WTC11 (cell line): ENCODE data around the gene OR1B1. TPM values are rescaled to one million over a fixed set of nuclear protein-coding genes. Genes with fewer than 3 reads are reported as not detected.
"Not testable (repeated sequence)": the region's sequence is repeated elsewhere in the genome, so short reads cannot be mapped to it uniquely, and the experiment has no call there.

Experiments
- ATAC-seq: fragments of 200-7000 bp; cut with Tn5 transposase; 2 replicates; pipeline ENCODE4 v1.10.0; 2021; ENCODE audit warnings: mild to moderate bottlenecking, moderate library complexity
- CTCF ChIA-PET: fragments of 300-600 bp; sonication (Branson Sonifier 250); formaldehyde crosslinking; loops from one replicate; lab custom pipeline; 2021; ENCODE audit warnings: antibody characterized with exemption; lab: Charles Lee
- POLR2A ChIA-PET: fragments of 350-600 bp; sonication (Branson Sonifier 250); formaldehyde crosslinking; loops from one replicate; lab custom pipeline; 2021; ENCODE audit warnings: antibody characterized with exemption; lab: Charles Lee
- DNase-seq: peaks from one replicate; pipeline ENCODE4 v3.0.0; 2021; ENCODE audit warnings: low spot score
- H3K27ac Mint-ChIP-seq: 2 replicates; pipeline ENCODE4 v1.8.0; 2021; ENCODE audit warnings: mixed read lengths
- H3K27me3 Mint-ChIP-seq: 2 replicates; pipeline ENCODE4 v1.8.0; 2021; ENCODE audit warnings: low read depth, mild to moderate bottlenecking, moderate library complexity, mixed read lengths
- H3K36me3 Mint-ChIP-seq: 2 replicates; pipeline ENCODE4 v1.8.0; 2021; ENCODE audit warnings: mixed read lengths
- H3K4me1 Mint-ChIP-seq: 2 replicates; pipeline ENCODE4 v1.8.0; 2022; ENCODE audit warnings: mixed read lengths
- H3K4me3 Mint-ChIP-seq: 2 replicates; pipeline ENCODE4 v1.8.0; 2021; ENCODE audit warnings: mild to moderate bottlenecking, moderate library complexity, mixed read lengths
- H3K9me3 Mint-ChIP-seq: 2 replicates; pipeline ENCODE4 v1.8.0; 2021; ENCODE audit warnings: mixed read lengths
- AFF4 ChIP-seq: sonication (generic); formaldehyde crosslinking; IDR thresholded peaks from 2 replicates; pipeline ENCODE4 v1.8.1; 2023; ENCODE audit warnings: mild to moderate bottlenecking, missing genetic modification reagents, borderline replicate concordance
- CREM ChIP-seq: sonication (generic); formaldehyde crosslinking; IDR thresholded peaks from 2 replicates; pipeline ENCODE4 v1.8.1; 2022; ENCODE audit warnings: mild to moderate bottlenecking, missing genetic modification reagents, moderate library complexity
- ESRRA ChIP-seq: sonication (generic); formaldehyde crosslinking; IDR thresholded peaks from 2 replicates; pipeline ENCODE4 v1.8.1; 2022; ENCODE audit warnings: mild to moderate bottlenecking, missing genetic modification reagents, borderline replicate concordance
- GABPB1 ChIP-seq: sonication (generic); formaldehyde crosslinking; IDR thresholded peaks from 2 replicates; pipeline ENCODE4 v1.8.1; 2023; ENCODE audit warnings: mild to moderate bottlenecking, missing genetic modification reagents
- IRF2 ChIP-seq: sonication (generic); formaldehyde crosslinking; IDR thresholded peaks from 2 replicates; pipeline ENCODE4 v1.8.0; 2022; ENCODE audit warnings: low read depth, missing genetic modification reagents, borderline replicate concordance
- MAX ChIP-seq: sonication (generic); formaldehyde crosslinking; IDR thresholded peaks from 2 replicates; pipeline ENCODE4 v1.8.0; 2022; ENCODE audit warnings: mild to moderate bottlenecking, missing genetic modification reagents
- TEAD4 ChIP-seq: sonication (generic); formaldehyde crosslinking; IDR thresholded peaks from 2 replicates; pipeline ENCODE4 v1.8.0; 2022; ENCODE audit warnings: mild to moderate bottlenecking, missing genetic modification reagents
- ZBTB21 ChIP-seq: sonication (generic); formaldehyde crosslinking; IDR thresholded peaks from 2 replicates; pipeline ENCODE4 v1.8.1; 2023; ENCODE audit warnings: mild to moderate bottlenecking, missing genetic modification reagents, borderline replicate concordance
- ZNF138 ChIP-seq: sonication (generic); formaldehyde crosslinking; conservative IDR thresholded peaks from 2 replicates; pipeline ENCODE4 v1.8.1; 2022; ENCODE audit warnings: mild to moderate bottlenecking, moderate library complexity, missing genetic modification reagents
- ZNF423 ChIP-seq: fragments of 250-450 bp; sonication (Bioruptor Pico); IDR thresholded peaks from 2 replicates; pipeline ENCODE4 v2.1.2; 2022; ENCODE audit warnings: mild to moderate bottlenecking, moderate library complexity
- ZNF425 ChIP-seq: fragments of 250-450 bp; sonication (Bioruptor Pico); conservative IDR thresholded peaks from 2 replicates; pipeline ENCODE4 v1.9.0; 2021; ENCODE audit warnings: mild to moderate bottlenecking
- ZNF671 ChIP-seq: fragments of 250-450 bp; sonication (Bioruptor Pico); IDR thresholded peaks from 2 replicates; pipeline ENCODE4 v1.8.0; 2021; ENCODE audit warnings: mild to moderate bottlenecking
- total RNA-seq: library from RNA; stranded (reverse); gene quantifications from 3 replicates; pipeline ENCODE4 v1.2.3, GENCODE V29; 2021
- TF ChIP-seq, protein P1 (sequence below): sonication (generic); formaldehyde crosslinking; IDR thresholded peaks from 2 replicates; pipeline ENCODE4 v1.8.1; 2022; ENCODE audit warnings: low read depth, mild to moderate bottlenecking, moderate library complexity, missing genetic modification reagents, borderline replicate concordance

The OR1B1 gene
- total RNA-seq, 1 experiment from 2014 or later, result not detected

GRCh38 chr9:122609804-122610203, 47.6 kb downstream of the OR1B1 start (continued):
- TF ChIP-seq ZBTB21, result no peak
- TF ChIP-seq AFF4, result no peak
- TF ChIP-seq IRF2 (CRISPR knock-in tag), result no peak
- no peak for TF ChIP-seq TEAD4 (CRISPR knock-in tag)
- TF ChIP-seq, all 79 proteins: peak for 0

DNA sequence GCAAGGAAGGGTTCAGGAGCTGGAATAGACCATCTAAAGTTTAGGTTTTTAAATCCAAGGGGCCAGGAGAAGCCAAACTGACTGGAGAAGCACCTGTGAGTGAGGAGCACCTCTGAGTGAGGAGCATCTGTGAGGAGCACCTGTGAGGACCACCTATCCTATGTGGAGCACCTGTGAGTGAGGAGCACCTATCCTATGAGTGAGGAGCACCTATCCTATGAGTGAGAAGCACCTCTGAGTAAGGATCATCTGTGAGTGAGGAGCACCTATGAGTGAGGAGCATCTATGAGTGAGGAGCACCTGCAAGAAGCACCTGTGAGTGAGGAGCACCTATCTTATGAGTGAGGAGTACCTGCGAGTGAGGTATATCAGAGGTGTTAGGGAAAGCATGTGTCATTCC, 50.8 kb downstream of the OR1B1 start:
- POLR2A ChIA-PET, result no interaction called here
- ATAC-seq, result no peak
- Mint-ChIP-seq H3K9me3 (peaks cover 88% of the 10 kb centered on the region), H3K36me3 (peaks cover 29% of the 10 kb centered on the region), H3K27me3 (peaks cover 4% of the 10 kb centered on the region), H3K4me1 (no peaks in the 10 kb centered on the region), H3K4me3 (no peak overlapping the region), H3K27ac (no peak overlapping the region)
- no peak for TF ChIP-seq ZNF425
- no peak for TF ChIP-seq ZNF423
- TF ChIP-seq ZNF671 (CRISPR knock-in tag), result no peak
- TF ChIP-seq, protein P1, sequence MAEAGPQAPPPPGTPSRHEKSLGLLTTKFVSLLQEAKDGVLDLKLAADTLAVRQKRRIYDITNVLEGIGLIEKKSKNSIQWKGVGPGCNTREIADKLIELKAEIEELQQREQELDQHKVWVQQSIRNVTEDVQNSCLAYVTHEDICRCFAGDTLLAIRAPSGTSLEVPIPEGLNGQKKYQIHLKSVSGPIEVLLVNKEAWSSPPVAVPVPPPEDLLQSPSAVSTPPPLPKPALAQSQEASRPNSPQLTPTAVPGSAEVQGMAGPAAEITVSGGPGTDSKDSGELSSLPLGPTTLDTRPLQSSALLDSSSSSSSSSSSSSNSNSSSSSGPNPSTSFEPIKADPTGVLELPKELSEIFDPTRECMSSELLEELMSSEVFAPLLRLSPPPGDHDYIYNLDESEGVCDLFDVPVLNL (CRISPR knock-in tag), result no peak
- TF ChIP-seq MAX (CRISPR knock-in tag), result no peak
- TF ChIP-seq ZNF138 (CRISPR knock-in tag), result no peak
- no peak for TF ChIP-seq CREM
- no peak for DNase-seq
- CTCF ChIA-PET, result no interaction called here

DNA sequence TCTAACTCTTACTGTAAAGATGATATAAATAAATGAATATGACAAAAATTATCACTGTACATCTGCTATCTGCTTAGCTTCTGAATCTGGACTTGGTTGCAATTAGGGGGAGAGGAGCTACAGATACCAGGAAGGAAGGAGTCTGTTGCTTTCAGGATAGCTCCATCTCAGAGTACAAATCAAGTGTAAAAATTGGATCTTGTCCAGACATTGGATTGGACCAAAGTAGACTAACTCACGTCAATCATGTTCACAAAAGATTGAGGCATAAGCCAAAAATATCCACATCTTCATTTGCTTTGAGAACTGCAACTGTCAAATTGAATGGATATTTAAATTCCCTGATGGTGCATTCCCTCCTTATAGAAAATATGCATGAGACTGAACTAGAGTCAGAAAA, 51.7 kb downstream of the OR1B1 start:
- no peak for ATAC-seq
- Mint-ChIP-seq H3K36me3 (peaks cover 30% of the 10 kb centered on the region), H3K4me1 (no peaks in the 10 kb centered on the region), H3K27me3 (no peaks in the 10 kb centered on the region; the same call in none of the 2 replicates), H3K27ac (no peak overlapping the region), H3K9me3 (peaks cover 86% of the 10 kb centered on the region), H3K4me3 (no peak overlapping the region)
- POLR2A ChIA-PET, result no interaction called here
- TF ChIP-seq ESRRA (CRISPR knock-in tag), result no peak
- TF ChIP-seq GABPB1 (CRISPR knock-in tag), result no peak
- CTCF ChIA-PET, result no interaction called here
- DNase-seq, result no peak

GRCh38 chr9:122583284-122583683, 74.1 kb downstream of the OR1B1 start, which contains the start of gene OR1L8:
TSS of gene OR1L8 (minus strand) at chr9:122583384. CDS start at chr9:122568477, 14,907 bp downstream.
- DNase-seq, POLR2A ChIA-PET, H3K27ac Mint-ChIP-seq: not testable (repeated sequence)

More at GRCh38 chr9:122583284-122583683, 74.1 kb downstream of the OR1B1 start, which contains the start of gene OR1L8:
- H3K27me3 Mint-ChIP-seq, CTCF ChIA-PET, H3K4me1 Mint-ChIP-seq, H3K4me3 Mint-ChIP-seq, ATAC-seq: not testable (repeated sequence)
- H3K9me3 Mint-ChIP-seq, result peaks cover 54% of the 10 kb centered on the region
- H3K36me3 Mint-ChIP-seq, result peaks cover 22% of the 10 kb centered on the region
